BLaER1 (cell line): ENCODE measurements around the gene PRICKLE2.

Source experiments
- H3K27ac ChIP-seq: shearing (Covaris generic); formaldehyde crosslinking; 2 replicates; pipeline ENCODE4 v1.8.1; 2022
- H3K27me3 ChIP-seq: shearing (Covaris generic); formaldehyde crosslinking; 2 replicates; pipeline ENCODE4 v1.8.1; 2022
- H3K36me3 ChIP-seq: shearing (Covaris generic); formaldehyde crosslinking; 2 replicates; pipeline ENCODE4 v1.8.1; 2022
- H3K4me1 ChIP-seq: shearing (Covaris generic); formaldehyde crosslinking; 2 replicates; pipeline ENCODE4 v1.8.1; 2022
- H3K4me2 ChIP-seq: shearing (Covaris generic); formaldehyde crosslinking; 2 replicates; pipeline ENCODE4 v1.8.1; 2022
- H3K4me3 ChIP-seq: shearing (Covaris generic); formaldehyde crosslinking; 2 replicates; pipeline ENCODE4 v1.8.1; 2022
- H3K9ac ChIP-seq: shearing (Covaris generic); formaldehyde crosslinking; 2 replicates; pipeline ENCODE4 v1.8.1; 2022
- H3K9me3 ChIP-seq: shearing (Covaris generic); formaldehyde crosslinking; 2 replicates; pipeline ENCODE4 v1.8.1; 2022
- H4K20me1 ChIP-seq: shearing (Covaris generic); formaldehyde crosslinking; 2 replicates; pipeline ENCODE4 v1.8.1; 2022
- Cebpa-rat ChIP-seq: shearing (Covaris generic); IDR thresholded peaks from 2 replicates; pipeline ENCODE4 v1.8.1; 2022

The PRICKLE2 gene

DNA sequence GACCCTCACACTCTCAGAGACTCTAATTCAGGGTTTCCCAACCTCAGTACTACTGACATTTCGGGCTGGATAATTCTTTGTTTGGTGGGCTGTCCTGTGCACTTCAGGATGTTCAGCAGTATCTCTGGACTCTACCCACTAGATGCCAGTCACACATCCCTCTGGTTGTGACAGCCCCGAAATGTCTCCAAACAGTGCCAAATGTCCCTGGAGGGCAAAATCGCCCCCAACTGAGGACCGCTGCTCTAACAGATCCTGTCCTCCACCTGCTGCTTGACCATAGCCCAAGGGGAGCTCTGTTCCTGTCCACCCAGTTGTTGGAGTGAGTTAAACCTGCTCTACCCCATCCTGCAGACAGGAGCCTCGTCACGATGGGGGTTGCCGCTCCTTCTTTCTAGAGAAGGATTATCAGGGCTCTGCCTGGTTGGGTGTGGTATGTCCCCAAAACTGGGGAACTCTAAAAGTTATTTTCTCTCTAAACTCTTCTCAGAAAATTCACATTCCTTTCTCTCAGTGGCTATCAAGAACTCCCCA lies 116.4 kb downstream of the PRICKLE2 start:
- H3K4me2 ChIP-seq = no peak overlapping the region
- no peak overlapping the region for H3K27ac ChIP-seq
- no peaks in the 10 kb centered on the region for H4K20me1 ChIP-seq
- H3K9me3 ChIP-seq = peaks cover 9% of the 10 kb centered on the region; the same call in 1 of the 2 replicates
- no peaks in the 10 kb centered on the region for H3K4me1 ChIP-seq
- no peaks in the 10 kb centered on the region for H3K36me3 ChIP-seq
- H3K9ac ChIP-seq = no peak overlapping the region
- H3K4me3 ChIP-seq = no peak overlapping the region
- H3K27me3 ChIP-seq = no peaks in the 10 kb centered on the region
- TF ChIP-seq Cebpa-rat = no peak

DNA sequence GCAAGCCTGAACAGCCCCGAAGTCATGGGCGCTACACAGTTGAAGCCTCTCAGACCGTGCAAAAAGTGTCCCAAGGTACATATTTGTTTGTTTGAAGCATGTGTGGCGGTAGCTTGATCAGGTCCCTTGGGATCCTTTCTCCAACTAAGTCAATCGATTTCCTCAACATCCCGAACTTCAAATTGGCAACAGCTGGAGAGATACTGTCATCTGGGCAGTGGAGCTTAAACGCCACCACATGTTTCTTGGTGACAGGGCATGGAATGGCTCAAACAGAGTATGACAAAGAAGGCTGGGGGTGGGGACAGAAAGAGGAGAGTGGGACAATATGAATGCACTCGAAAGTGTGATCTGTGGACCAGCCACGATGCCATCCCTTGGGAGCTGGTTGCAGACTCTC lies 117.0 kb downstream of the PRICKLE2 start:
- Histone ChIP-seq H3K36me3 (no peaks in the 10 kb centered on the region), H3K4me3 (no peak overlapping the region), H3K27me3 (no peaks in the 10 kb centered on the region), H3K4me1 (no peaks in the 10 kb centered on the region), H3K9ac (no peak overlapping the region), H3K27ac (no peak overlapping the region), H3K9me3 (peaks cover 3% of the 10 kb centered on the region; the same call in 1 of the 2 replicates), H4K20me1 (no peaks in the 10 kb centered on the region), H3K4me2 (no peak overlapping the region)
- TF ChIP-seq Cebpa-rat = no peak

DNA sequence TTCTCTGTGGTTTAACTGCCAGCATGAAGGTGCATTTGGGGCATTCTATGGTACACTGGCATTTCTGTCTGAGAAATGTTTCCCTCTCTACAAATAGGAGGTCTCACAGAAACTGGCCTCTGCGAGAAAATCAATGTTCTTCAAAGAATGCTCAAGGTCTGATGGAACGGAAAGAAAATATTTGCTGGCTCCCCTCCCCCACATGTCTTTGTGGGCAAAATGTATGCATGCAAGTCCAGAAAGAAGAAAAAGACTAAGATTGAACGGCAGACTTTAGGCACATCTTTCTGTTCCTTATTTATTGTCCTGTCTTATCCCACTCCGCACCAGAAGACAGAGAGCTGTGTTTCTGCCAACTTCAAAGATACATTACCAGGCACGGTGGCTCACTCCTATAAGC lies 118.1 kb downstream of the PRICKLE2 start:
- H3K9me3 ChIP-seq = no peaks in the 10 kb centered on the region
- no peaks in the 10 kb centered on the region for H3K27me3 ChIP-seq
- H3K36me3 ChIP-seq = no peaks in the 10 kb centered on the region
- H3K4me3 ChIP-seq = no peak overlapping the region
- no peak for TF ChIP-seq Cebpa-rat
- no peaks in the 10 kb centered on the region for H4K20me1 ChIP-seq
- H3K4me2 ChIP-seq = no peak overlapping the region
- H3K9ac ChIP-seq = no peak overlapping the region
- no peak overlapping the region for H3K27ac ChIP-seq
- H3K4me1 ChIP-seq = no peaks in the 10 kb centered on the region

DNA sequence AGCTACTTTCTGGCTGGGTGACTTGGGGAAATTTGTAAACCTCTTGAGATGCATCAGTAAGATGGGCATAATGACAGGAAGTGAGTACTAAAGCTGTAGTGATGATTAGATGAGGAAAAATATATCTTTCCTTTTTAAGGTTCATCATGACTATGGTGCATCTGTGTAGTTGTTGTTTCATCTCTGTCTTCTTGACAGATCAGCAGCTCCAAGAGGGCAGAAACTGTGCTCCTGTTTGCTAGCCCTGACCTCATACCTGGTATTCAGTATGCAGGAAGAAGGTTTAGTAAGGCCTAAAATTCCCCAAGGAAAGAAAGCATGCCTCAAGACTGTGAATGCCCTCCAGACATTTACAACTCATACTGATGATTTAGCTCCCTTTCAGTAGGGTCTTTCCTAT lies 119.5 kb downstream of the PRICKLE2 start:
- no peak for TF ChIP-seq Cebpa-rat
- no peaks in the 10 kb centered on the region for H3K4me1 ChIP-seq

DNA sequence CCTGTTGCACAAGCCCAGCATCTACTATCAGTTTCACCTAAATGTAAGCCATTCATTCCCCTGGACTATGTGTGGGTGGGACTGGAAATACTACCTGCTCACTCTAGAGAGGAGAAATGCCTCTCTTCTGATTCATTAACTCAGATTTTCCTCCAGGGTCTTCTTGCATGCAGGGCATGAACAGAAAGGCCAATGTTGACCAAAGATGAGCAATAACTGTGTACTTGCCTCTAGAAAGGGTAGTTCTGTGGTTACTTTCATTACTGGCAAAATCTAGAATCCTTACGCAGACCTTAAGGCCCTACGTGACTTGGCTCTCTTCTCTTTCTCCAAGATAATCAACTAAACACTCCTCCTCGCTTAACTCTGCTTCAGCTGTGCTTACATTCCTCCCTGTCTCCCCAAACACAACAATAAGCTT lies 120.6 kb downstream of the PRICKLE2 start:
- Histone ChIP-seq H3K27me3 (no peaks in the 10 kb centered on the region), H3K9ac (no peak overlapping the region), H4K20me1 (no peaks in the 10 kb centered on the region), H3K36me3 (no peaks in the 10 kb centered on the region), H3K4me3 (no peak overlapping the region), H3K9me3 (no peaks in the 10 kb centered on the region), H3K4me2 (no peak overlapping the region), H3K27ac (no peak overlapping the region), H3K4me1 (no peaks in the 10 kb centered on the region)
- TF ChIP-seq Cebpa-rat = no peak

More for the DNA sequence above, 119.5 kb downstream of the PRICKLE2 start:
- H3K27me3 ChIP-seq = no peaks in the 10 kb centered on the region
- H3K4me2 ChIP-seq = no peak overlapping the region
- H3K27ac ChIP-seq = no peak overlapping the region
- H3K9me3 ChIP-seq = no peaks in the 10 kb centered on the region
- no peaks in the 10 kb centered on the region for H4K20me1 ChIP-seq
- no peaks in the 10 kb centered on the region for H3K36me3 ChIP-seq
- H3K9ac ChIP-seq = no peak overlapping the region
- no peak overlapping the region for H3K4me3 ChIP-seq

DNA sequence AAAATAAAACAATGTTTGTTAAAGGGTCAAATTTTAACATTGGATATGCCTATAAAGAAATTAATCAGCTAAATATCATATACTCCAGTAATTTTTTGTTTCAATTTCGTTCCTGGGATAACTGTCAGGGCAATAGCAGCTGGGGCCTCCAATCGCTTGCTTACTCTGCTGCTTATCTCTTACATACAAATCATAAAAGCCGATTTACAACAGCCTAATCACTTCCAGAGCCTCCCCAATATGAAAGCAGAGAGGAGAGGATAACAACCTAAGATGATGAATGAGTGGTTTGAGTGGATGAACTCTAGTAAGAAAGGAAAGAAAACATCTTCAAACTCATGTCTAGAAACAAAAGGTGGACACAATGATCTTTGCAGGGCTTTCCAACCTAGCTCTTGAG lies 121.3 kb downstream of the PRICKLE2 start:
- Histone ChIP-seq H3K4me2 (no peak overlapping the region), H3K4me3 (no peak overlapping the region), H3K36me3 (no peaks in the 10 kb centered on the region), H3K9ac (no peak overlapping the region), H4K20me1 (no peaks in the 10 kb centered on the region), H3K27me3 (no peaks in the 10 kb centered on the region), H3K27ac (no peak overlapping the region), H3K4me1 (no peaks in the 10 kb centered on the region), H3K9me3 (no peaks in the 10 kb centered on the region)
- TF ChIP-seq Cebpa-rat = no peak

DNA sequence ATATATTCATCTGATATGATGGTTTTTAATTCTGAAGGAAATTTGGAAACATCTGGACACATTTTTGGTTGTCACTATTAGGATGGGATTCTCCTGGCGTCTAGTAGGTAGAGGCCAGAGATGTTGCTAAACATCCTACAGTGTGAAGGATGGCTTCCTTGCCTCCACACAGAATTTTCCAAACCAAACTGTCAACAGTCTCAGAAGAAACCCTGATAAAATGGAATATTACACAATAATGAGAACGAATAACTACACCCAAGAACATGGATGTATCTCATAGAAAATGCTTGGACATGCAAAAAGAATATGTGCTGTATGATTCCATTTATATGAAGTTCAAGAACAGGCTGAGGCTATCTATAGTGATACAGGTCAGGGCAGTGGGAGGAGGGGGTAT lies 122.1 kb downstream of the PRICKLE2 start:
- H3K9me3 ChIP-seq = no peaks in the 10 kb centered on the region
- no peak overlapping the region for H3K4me3 ChIP-seq
- no peak for TF ChIP-seq Cebpa-rat
- no peaks in the 10 kb centered on the region for H3K4me1 ChIP-seq
- no peak overlapping the region for H3K27ac ChIP-seq
- H3K9ac ChIP-seq = no peak overlapping the region
- no peaks in the 10 kb centered on the region for H3K27me3 ChIP-seq
- H3K36me3 ChIP-seq = no peaks in the 10 kb centered on the region
- H4K20me1 ChIP-seq = no peaks in the 10 kb centered on the region
- no peak overlapping the region for H3K4me2 ChIP-seq

DNA sequence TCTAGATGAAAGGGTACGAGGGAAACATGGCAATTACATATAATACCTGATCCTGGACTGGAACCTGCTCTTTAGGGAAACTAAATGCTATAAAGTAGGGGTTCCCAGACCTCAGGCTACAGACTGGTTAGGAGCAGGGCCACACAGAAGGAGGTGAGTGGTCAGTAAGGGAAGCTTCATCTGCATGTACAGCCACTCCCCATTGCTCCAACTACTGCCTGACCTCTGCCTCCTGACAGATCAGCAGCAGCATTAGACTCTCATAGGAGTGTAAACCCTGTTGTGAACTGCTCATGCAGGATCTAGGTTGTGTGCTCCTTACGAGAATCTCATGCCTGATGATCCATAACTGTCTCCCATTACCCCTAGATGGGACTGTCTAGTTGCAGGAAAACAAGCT lies 123.1 kb downstream of the PRICKLE2 start:
- Histone ChIP-seq H3K4me3 (no peak overlapping the region), H3K9ac (no peak overlapping the region), H3K27me3 (no peaks in the 10 kb centered on the region), H3K36me3 (no peaks in the 10 kb centered on the region), H3K4me1 (no peaks in the 10 kb centered on the region), H3K4me2 (no peak overlapping the region), H3K9me3 (no peaks in the 10 kb centered on the region), H4K20me1 (no peaks in the 10 kb centered on the region), H3K27ac (no peak overlapping the region)
- no peak for TF ChIP-seq Cebpa-rat

DNA sequence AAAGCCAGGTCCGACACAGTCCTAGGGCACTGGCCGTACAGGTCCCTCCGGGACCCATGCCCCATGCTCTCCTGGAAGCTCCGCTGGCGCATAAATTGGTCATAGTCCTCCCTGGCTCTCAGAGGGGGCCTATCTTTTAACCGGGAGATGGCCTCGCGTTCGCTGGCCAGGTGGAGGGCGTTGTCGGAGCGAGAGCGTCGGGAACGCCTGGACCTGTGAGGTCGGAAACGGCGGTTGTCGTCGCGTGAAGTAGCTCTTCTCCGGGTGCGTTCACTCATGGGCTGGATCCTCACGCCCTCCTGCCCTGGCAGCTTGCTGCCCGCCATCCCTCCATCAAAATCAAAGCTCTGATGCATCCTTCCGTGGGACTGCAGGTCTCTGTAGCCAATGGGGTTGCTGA lies 126.0 kb downstream of the PRICKLE2 start:
- no peak overlapping the region for H3K4me3 ChIP-seq
- no peaks in the 10 kb centered on the region for H3K27me3 ChIP-seq
- H4K20me1 ChIP-seq = no peaks in the 10 kb centered on the region
- no peaks in the 10 kb centered on the region for H3K9me3 ChIP-seq
- no peak overlapping the region for H3K9ac ChIP-seq
- H3K4me1 ChIP-seq = no peaks in the 10 kb centered on the region
- no peak overlapping the region for H3K27ac ChIP-seq
- no peaks in the 10 kb centered on the region for H3K36me3 ChIP-seq
- H3K4me2 ChIP-seq = no peak overlapping the region
- TF ChIP-seq Cebpa-rat = no peak

DNA sequence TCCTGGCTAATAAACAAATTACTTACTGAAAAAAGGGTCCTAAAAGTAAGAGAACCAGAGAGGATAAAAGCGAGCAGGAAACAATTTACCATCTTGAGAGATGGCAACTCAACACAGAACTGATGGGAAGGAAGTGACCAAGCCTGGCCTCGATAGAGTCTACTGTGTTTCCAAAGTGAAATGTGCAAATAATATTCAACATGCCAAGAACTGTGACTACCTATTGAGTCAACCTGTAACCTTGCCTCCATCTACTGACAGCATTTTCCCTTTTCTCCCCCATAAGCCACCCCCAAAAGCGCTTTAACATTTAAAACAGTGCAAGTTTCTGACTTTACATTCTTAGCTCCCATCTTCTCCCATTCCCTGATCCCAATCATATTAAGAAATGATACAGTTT lies 126.6 kb downstream of the PRICKLE2 start:
- no peak for TF ChIP-seq Cebpa-rat
- no peaks in the 10 kb centered on the region for H3K9me3 ChIP-seq
- H3K4me1 ChIP-seq = no peaks in the 10 kb centered on the region
- no peak overlapping the region for H3K9ac ChIP-seq
- no peaks in the 10 kb centered on the region for H3K36me3 ChIP-seq
- H3K27me3 ChIP-seq = no peaks in the 10 kb centered on the region
- H3K27ac ChIP-seq = no peak overlapping the region
- H3K4me3 ChIP-seq = no peak overlapping the region
- no peak overlapping the region for H3K4me2 ChIP-seq
- no peaks in the 10 kb centered on the region for H4K20me1 ChIP-seq

DNA sequence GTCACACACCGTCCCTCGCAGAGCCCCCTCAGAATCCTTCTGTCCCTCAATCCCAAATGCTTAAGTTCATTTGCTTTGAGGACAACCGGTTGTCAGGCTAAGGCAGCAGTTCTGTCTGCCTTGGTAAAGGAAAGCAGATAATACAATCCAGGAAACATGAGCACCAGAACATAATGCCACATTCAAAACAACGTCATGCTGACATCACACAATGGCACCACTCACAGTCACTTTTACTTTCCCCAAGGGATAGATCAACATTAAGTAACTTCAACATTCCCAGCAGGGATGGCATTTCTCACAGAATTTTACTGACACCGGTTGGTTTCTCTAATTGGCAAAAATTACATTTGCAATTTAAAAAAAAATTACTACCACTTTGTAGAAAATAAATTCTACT lies 127.3 kb downstream of the PRICKLE2 start:
- Histone ChIP-seq H4K20me1 (no peaks in the 10 kb centered on the region), H3K36me3 (no peaks in the 10 kb centered on the region), H3K9ac (no peak overlapping the region), H3K4me3 (no peak overlapping the region), H3K4me1 (no peaks in the 10 kb centered on the region), H3K27ac (no peak overlapping the region), H3K27me3 (no peaks in the 10 kb centered on the region), H3K9me3 (no peaks in the 10 kb centered on the region), H3K4me2 (no peak overlapping the region)
- TF ChIP-seq Cebpa-rat = no peak
